DOHH2 (cell line): ENCODE data around the gene SIAH1.

Experiments used
- EZH2phosphoT487 ChIP-seq: fragments of 200-600 bp; sonication (generic); IDR thresholded peaks from 2 replicates; pipeline ENCODE4 v1.6.1; 2017; ENCODE audit warnings: borderline replicate concordance, mild to moderate bottlenecking, antibody characterized with exemption, low read length, moderate library complexity, mixed read lengths
- TF ChIP-seq, protein P1 (sequence below): fragments of 200-600 bp; sonication (generic); IDR thresholded peaks from one replicate; pipeline ENCODE4 v1.5.1; 2014; ENCODE audit warnings: antibody characterized with exemption, mild to moderate bottlenecking, low read depth, low read length; ENCODE audit not compliant: poor library complexity, severe bottlenecking

GRCh38 chr16:48332978-48333377 is 52.2 kb downstream of the SIAH1 start:
- TF ChIP-seq, protein P1, sequence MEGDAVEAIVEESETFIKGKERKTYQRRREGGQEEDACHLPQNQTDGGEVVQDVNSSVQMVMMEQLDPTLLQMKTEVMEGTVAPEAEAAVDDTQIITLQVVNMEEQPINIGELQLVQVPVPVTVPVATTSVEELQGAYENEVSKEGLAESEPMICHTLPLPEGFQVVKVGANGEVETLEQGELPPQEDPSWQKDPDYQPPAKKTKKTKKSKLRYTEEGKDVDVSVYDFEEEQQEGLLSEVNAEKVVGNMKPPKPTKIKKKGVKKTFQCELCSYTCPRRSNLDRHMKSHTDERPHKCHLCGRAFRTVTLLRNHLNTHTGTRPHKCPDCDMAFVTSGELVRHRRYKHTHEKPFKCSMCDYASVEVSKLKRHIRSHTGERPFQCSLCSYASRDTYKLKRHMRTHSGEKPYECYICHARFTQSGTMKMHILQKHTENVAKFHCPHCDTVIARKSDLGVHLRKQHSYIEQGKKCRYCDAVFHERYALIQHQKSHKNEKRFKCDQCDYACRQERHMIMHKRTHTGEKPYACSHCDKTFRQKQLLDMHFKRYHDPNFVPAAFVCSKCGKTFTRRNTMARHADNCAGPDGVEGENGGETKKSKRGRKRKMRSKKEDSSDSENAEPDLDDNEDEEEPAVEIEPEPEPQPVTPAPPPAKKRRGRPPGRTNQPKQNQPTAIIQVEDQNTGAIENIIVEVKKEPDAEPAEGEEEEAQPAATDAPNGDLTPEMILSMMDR, result no peak
- TF ChIP-seq EZH2phosphoT487, result no peak
